ENCODE data around the gene MRPL49.

MRPL49 gene

DNA sequence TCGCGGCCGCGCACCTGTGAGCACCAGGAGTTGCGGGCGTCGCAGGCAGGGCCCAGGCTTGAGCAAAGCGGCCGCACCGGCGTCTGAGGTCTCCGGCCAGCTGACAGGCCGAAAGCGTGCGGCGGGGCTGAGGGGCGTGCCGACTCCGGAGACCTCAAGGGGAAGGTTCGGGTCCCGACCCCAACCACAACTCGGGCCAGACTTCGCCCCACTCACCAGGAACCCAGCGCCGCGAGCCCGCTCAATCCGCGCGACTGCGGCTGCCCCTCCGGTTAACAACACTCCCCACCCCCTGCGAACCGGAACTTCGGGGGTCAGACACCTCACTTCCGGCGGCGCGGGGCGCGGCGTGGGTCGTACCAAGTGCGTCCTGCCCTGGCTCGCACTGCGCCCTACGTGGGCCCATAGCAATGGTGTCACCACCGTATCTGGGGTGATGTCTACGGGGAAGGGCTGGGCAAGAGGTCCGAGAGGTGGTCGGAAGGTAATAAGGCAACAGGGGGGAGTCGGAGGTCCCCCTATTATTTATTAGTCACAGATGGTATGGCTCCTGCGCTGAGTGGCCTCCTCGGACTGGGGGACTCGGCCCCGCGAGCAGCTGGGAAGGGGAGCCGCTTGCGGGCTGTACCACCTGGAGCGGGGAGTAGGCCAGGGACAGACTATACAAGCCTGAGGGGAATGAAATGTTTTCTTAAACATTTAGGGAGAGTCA, 12.3 kb downstream of the MRPL49 start, which contains the start of gene SYVN1 (continued):
- TF ChIP-seq, protein P1, sequence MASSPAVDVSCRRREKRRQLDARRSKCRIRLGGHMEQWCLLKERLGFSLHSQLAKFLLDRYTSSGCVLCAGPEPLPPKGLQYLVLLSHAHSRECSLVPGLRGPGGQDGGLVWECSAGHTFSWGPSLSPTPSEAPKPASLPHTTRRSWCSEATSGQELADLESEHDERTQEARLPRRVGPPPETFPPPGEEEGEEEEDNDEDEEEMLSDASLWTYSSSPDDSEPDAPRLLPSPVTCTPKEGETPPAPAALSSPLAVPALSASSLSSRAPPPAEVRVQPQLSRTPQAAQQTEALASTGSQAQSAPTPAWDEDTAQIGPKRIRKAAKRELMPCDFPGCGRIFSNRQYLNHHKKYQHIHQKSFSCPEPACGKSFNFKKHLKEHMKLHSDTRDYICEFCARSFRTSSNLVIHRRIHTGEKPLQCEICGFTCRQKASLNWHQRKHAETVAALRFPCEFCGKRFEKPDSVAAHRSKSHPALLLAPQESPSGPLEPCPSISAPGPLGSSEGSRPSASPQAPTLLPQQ (tag by site-specific recombination; IDR thresholded peaks at IDR 0.05) = peak; percentile 94
- TF ChIP-seq, protein P2, sequence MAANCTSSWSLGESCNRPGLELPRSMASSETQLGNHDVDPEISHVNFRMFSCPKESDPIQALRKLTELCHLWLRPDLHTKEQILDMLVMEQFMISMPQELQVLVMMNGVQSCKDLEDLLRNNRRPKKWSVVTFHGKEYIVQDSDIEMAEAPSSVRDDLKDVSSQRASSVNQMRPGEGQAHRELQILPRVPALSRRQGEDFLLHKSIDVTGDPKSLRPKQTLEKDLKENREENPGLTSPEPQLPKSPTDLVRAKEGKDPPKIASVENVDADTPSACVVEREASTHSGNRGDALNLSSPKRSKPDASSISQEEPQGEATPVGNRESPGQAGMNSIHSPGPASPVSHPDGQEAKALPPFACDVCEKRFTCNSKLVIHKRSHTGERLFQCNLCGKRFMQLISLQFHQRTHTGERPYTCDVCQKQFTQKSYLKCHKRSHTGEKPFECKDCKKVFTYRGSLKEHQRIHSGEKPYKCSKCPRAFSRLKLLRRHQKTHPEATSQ (tag by site-specific recombination; IDR thresholded peaks at IDR 0.05) = no peak
- TF ChIP-seq GFI1B (tag by site-specific recombination; IDR thresholded peaks at IDR 0.05) = no peak
- no peak for TF ChIP-seq ZNF837 (tag by site-specific recombination; IDR thresholded peaks at IDR 0.05)
- TF ChIP-seq ZNF302 (tag by site-specific recombination; IDR thresholded peaks at IDR 0.05; ENCODE audit: low read depth) = no peak
- no peak for TF ChIP-seq ZNF792 (tag by site-specific recombination; IDR thresholded peaks at IDR 0.05)
- no peak for TF ChIP-seq ZNF175 (tag by site-specific recombination; IDR thresholded peaks at IDR 0.05)
- TF ChIP-seq RBAK (tag by site-specific recombination; IDR thresholded peaks at IDR 0.05) = no peak
- peak; percentile 53; the same call in 1 of the 2 replicates for TF ChIP-seq ZNF391 (tag by site-specific recombination; IDR thresholded peaks at IDR 0.05; ENCODE audit: borderline replicate concordance, low read depth)
- TF ChIP-seq, protein P3, sequence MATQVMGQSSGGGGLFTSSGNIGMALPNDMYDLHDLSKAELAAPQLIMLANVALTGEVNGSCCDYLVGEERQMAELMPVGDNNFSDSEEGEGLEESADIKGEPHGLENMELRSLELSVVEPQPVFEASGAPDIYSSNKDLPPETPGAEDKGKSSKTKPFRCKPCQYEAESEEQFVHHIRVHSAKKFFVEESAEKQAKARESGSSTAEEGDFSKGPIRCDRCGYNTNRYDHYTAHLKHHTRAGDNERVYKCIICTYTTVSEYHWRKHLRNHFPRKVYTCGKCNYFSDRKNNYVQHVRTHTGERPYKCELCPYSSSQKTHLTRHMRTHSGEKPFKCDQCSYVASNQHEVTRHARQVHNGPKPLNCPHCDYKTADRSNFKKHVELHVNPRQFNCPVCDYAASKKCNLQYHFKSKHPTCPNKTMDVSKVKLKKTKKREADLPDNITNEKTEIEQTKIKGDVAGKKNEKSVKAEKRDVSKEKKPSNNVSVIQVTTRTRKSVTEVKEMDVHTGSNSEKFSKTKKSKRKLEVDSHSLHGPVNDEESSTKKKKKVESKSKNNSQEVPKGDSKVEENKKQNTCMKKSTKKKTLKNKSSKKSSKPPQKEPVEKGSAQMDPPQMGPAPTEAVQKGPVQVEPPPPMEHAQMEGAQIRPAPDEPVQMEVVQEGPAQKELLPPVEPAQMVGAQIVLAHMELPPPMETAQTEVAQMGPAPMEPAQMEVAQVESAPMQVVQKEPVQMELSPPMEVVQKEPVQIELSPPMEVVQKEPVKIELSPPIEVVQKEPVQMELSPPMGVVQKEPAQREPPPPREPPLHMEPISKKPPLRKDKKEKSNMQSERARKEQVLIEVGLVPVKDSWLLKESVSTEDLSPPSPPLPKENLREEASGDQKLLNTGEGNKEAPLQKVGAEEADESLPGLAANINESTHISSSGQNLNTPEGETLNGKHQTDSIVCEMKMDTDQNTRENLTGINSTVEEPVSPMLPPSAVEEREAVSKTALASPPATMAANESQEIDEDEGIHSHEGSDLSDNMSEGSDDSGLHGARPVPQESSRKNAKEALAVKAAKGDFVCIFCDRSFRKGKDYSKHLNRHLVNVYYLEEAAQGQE (tag by site-specific recombination; IDR thresholded peaks at IDR 0.05) = no peak
- no peak for TF ChIP-seq ZNF169 (tag by site-specific recombination; IDR thresholded peaks at IDR 0.05)
- no peak for TF ChIP-seq ZBTB1 (tag by site-specific recombination; IDR thresholded peaks at IDR 0.05)
- TF ChIP-seq ZNF324 (tag by site-specific recombination; IDR thresholded peaks at IDR 0.05) = 0 out of 2 replicates have a peak, but pooled peaks have one; percentile 78
- TF ChIP-seq HOXC10 (CRISPR knock-in tag; IDR thresholded peaks at IDR 0.05) = no peak
- TF ChIP-seq ZBTB7A (tag by site-specific recombination; IDR thresholded peaks at IDR 0.05; ENCODE audit: low read depth) = peak; percentile 61
- TF ChIP-seq ZIC2 (tag by site-specific recombination; IDR thresholded peaks at IDR 0.05) = peak; percentile 55
- peak; percentile 74 for TF ChIP-seq SP2 (tag by site-specific recombination; IDR thresholded peaks at IDR 0.05)
- no peak for TF ChIP-seq SALL2 (tag by site-specific recombination; IDR thresholded peaks at IDR 0.05; ENCODE audit: borderline replicate concordance)
- TF ChIP-seq, protein P4, sequence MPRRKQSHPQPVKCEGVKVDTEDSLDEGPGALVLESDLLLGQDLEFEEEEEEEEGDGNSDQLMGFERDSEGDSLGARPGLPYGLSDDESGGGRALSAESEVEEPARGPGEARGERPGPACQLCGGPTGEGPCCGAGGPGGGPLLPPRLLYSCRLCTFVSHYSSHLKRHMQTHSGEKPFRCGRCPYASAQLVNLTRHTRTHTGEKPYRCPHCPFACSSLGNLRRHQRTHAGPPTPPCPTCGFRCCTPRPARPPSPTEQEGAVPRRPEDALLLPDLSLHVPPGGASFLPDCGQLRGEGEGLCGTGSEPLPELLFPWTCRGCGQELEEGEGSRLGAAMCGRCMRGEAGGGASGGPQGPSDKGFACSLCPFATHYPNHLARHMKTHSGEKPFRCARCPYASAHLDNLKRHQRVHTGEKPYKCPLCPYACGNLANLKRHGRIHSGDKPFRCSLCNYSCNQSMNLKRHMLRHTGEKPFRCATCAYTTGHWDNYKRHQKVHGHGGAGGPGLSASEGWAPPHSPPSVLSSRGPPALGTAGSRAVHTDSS (tag by site-specific recombination; IDR thresholded peaks at IDR 0.05) = no peak
- no peak for TF ChIP-seq ZNF10 (tag by site-specific recombination; IDR thresholded peaks at IDR 0.05)
- TF ChIP-seq ZNF624 (tag by site-specific recombination; IDR thresholded peaks at IDR 0.05) = no peak
- TF ChIP-seq, protein P5, sequence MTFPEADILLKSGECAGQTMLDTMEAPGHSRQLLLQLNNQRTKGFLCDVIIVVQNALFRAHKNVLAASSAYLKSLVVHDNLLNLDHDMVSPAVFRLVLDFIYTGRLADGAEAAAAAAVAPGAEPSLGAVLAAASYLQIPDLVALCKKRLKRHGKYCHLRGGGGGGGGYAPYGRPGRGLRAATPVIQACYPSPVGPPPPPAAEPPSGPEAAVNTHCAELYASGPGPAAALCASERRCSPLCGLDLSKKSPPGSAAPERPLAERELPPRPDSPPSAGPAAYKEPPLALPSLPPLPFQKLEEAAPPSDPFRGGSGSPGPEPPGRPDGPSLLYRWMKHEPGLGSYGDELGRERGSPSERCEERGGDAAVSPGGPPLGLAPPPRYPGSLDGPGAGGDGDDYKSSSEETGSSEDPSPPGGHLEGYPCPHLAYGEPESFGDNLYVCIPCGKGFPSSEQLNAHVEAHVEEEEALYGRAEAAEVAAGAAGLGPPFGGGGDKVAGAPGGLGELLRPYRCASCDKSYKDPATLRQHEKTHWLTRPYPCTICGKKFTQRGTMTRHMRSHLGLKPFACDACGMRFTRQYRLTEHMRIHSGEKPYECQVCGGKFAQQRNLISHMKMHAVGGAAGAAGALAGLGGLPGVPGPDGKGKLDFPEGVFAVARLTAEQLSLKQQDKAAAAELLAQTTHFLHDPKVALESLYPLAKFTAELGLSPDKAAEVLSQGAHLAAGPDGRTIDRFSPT (tag by site-specific recombination; IDR thresholded peaks at IDR 0.05) = no peak; the same call in 1 of the 2 replicates
- no peak; the same call in 1 of the 2 replicates for TF ChIP-seq FEZF1 (tag by site-specific recombination; IDR thresholded peaks at IDR 0.05)
- no peak for TF ChIP-seq ZNF174 (tag by site-specific recombination; IDR thresholded peaks at IDR 0.05)
- TF ChIP-seq, protein P6, sequence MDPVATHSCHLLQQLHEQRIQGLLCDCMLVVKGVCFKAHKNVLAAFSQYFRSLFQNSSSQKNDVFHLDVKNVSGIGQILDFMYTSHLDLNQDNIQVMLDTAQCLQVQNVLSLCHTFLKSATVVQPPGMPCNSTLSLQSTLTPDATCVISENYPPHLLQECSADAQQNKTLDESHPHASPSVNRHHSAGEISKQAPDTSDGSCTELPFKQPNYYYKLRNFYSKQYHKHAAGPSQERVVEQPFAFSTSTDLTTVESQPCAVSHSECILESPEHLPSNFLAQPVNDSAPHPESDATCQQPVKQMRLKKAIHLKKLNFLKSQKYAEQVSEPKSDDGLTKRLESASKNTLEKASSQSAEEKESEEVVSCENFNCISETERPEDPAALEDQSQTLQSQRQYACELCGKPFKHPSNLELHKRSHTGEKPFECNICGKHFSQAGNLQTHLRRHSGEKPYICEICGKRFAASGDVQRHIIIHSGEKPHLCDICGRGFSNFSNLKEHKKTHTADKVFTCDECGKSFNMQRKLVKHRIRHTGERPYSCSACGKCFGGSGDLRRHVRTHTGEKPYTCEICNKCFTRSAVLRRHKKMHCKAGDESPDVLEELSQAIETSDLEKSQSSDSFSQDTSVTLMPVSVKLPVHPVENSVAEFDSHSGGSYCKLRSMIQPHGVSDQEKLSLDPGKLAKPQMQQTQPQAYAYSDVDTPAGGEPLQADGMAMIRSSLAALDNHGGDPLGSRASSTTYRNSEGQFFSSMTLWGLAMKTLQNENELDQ (tag by site-specific recombination; IDR thresholded peaks at IDR 0.05; ENCODE audit: low read depth) = no peak
- TF ChIP-seq TCF7L2 (IDR thresholded peaks at IDR 0.05; ENCODE audit: borderline replicate concordance, low read depth, low read length) = no peak
- peak; percentile 80 for TF ChIP-seq SP7 (tag by site-specific recombination; IDR thresholded peaks at IDR 0.05)
- no peak for TF ChIP-seq ZNF585B (tag by site-specific recombination; IDR thresholded peaks at IDR 0.05)

Data from HEK293 (cell line).